SK-N-SH (cell line): ENCODE data around the gene WIPI1. TPM values are rescaled to one million over a fixed set of nuclear protein-coding genes. Genes with fewer than 3 reads are reported as not detected.

Source experiments
- CTCF ChIA-PET: fragments of 300-600, 350-600 bp; formaldehyde crosslinking; extraction: SDS; loops from one replicate; lab custom pipeline; 2021; lab: Yijun Ruan, JAX
- POLR2A ChIA-PET: fragments of 350-600 bp; sonication (Branson Sonifier 250); formaldehyde crosslinking; extraction: SDS; loops from one replicate; lab custom pipeline; 2020; ENCODE audit warnings: antibody characterized with exemption, inconsistent platforms; lab: Yijun Ruan, JAX
- DNase-seq: peaks from one replicate; pipeline ENCODE4 v3.0.0; 2012
- H2AFZ ChIP-seq: fragments of 200-600 bp; sonication (generic); 2 replicates; pipeline ENCODE4 v1.8.1; 2016; ENCODE audit warnings: antibody characterized with exemption, mild to moderate bottlenecking, low read depth
- H3F3A ChIP-seq: fragments of 200-600 bp; sonication (generic); replicated peaks from 2 replicates; pipeline ENCODE3; 2016; ENCODE audit warnings: antibody characterized with exemption, mild to moderate bottlenecking; ENCODE audit not compliant: insufficient read depth
- H3K27ac ChIP-seq, 2 experiments: fragments of 200-500 bp in 1 of 2; fragments of 200-600 bp in 1 of 2; sonication (Bioruptor generic) in 1 of 2; sonication (generic), shearing (Covaris generic) in 1 of 2; 2 replicates each; pipeline versions ENCODE4 v1.5.1 to v1.6.1; 2014 to 2016; ENCODE audit warnings: low read depth in 2 of 2, inconsistent platforms in 1 of 2, low read length in 1 of 2, mild to moderate bottlenecking in 1 of 2, mixed read lengths in 1 of 2
- H3K27me3 ChIP-seq: fragments of 200-600 bp; sonication (generic), shearing (Covaris generic); 2 replicates; pipeline ENCODE4 v1.6.1; 2016; ENCODE audit warnings: mixed run types; ENCODE audit not compliant: insufficient read depth
- H3K36me3 ChIP-seq, 2 experiments: fragments of 200-500 bp in 1 of 2; fragments of 200-600 bp in 1 of 2; sonication (Bioruptor generic) in 1 of 2; sonication (generic) in 1 of 2; replicated peaks in 1 of 2; 2 replicates each; pipeline versions ENCODE3 to v1.5.1; 2014 to 2016; ENCODE audit warnings: low read length in 1 of 2, mild to moderate bottlenecking in 1 of 2; ENCODE audit not compliant: insufficient read depth in 2 of 2, control insufficient read depth in 1 of 2
- H3K4me1 ChIP-seq, 2 experiments: fragments of 200-500 bp in 1 of 2; fragments of 200-600 bp in 1 of 2; sonication (Bioruptor generic) in 1 of 2; sonication (generic), shearing (Covaris generic) in 1 of 2; 2 replicates each; pipeline versions ENCODE4 v1.5.1 to v1.6.1; 2014 to 2016; ENCODE audit warnings: low read depth in 1 of 2, low read length in 1 of 2, mixed run types in 1 of 2; ENCODE audit not compliant: insufficient read depth in 2 of 2, control insufficient read depth in 1 of 2
- H3K4me2 ChIP-seq: fragments of 200-600 bp; sonication (generic), shearing (Covaris generic); 2 replicates; pipeline ENCODE4 v1.6.1; 2017; ENCODE audit warnings: mixed run types
- H3K4me3 ChIP-seq, 2 experiments: fragments of 200-500 bp in 1 of 2; fragments of 200-600 bp in 1 of 2; sonication (Bioruptor generic) in 1 of 2; sonication (generic), shearing (Covaris generic) in 1 of 2; 2 replicates each; pipeline versions ENCODE4 v1.5.1 to v1.8.1; 2014 to 2016; ENCODE audit warnings: low read depth in 2 of 2, inconsistent platforms in 1 of 2, low read length in 1 of 2, mild to moderate bottlenecking in 1 of 2, mixed read lengths in 1 of 2, moderate library complexity in 1 of 2
- H3K79me2 ChIP-seq: fragments of 200-600 bp; sonication (generic); 2 replicates; pipeline ENCODE4 v1.8.1; 2017; ENCODE audit warnings: mild to moderate bottlenecking; ENCODE audit not compliant: insufficient read depth
- H3K9ac ChIP-seq: fragments of 200-600 bp; sonication (generic); 2 replicates; pipeline ENCODE4 v1.6.1; 2017; ENCODE audit warnings: mixed run types
- H3K9me2 ChIP-seq: fragments of 200-600 bp; sonication (generic); 2 replicates; pipeline ENCODE4 v1.6.1; 2017; ENCODE audit warnings: mixed run types
- H3K9me3 ChIP-seq: fragments of 200-600 bp; sonication (generic); 2 replicates; pipeline ENCODE4 v1.6.1; 2017; ENCODE audit warnings: mixed run types, mild to moderate bottlenecking, moderate library complexity
- H4K20me1 ChIP-seq: fragments of 200-600 bp; sonication (generic); 2 replicates; pipeline ENCODE4 v1.6.1; 2017; ENCODE audit warnings: mild to moderate bottlenecking, mixed run types; ENCODE audit not compliant: insufficient read depth
- ELF1 ChIP-seq: IDR thresholded peaks from 2 replicates; pipeline ENCODE4 v1.4.0; 2012
- EP300 ChIP-seq, 2 experiments: IDR thresholded peaks; 2 replicates each; pipeline versions ENCODE4 v1.4.0 to v1.6.1; 2012; ENCODE audit warnings: borderline replicate concordance in 1 of 2, low read depth in 1 of 2, low read length in 1 of 2
- GATA2 ChIP-seq: sonication (generic); formaldehyde crosslinking; IDR thresholded peaks from 2 replicates; pipeline ENCODE4 v1.5.0; 2020; ENCODE audit warnings: mild to moderate bottlenecking, missing genetic modification reagents
- IRF3 ChIP-seq: fragments of 150-350 bp; IDR thresholded peaks from 2 replicates; pipeline ENCODE4 v1.6.1; 2016; ENCODE audit warnings: mild to moderate bottlenecking, low read depth, low read length
- JUND ChIP-seq: IDR thresholded peaks from 2 replicates; pipeline ENCODE4 v1.4.0; 2012
- MAX ChIP-seq: IDR thresholded peaks from 2 replicates; pipeline ENCODE4 v1.4.0; 2012; ENCODE audit warnings: low read depth
- MEF2A ChIP-seq: IDR thresholded peaks from 2 replicates; pipeline ENCODE4 v1.4.0; 2012; ENCODE audit warnings: low read depth, borderline replicate concordance
- MXI1 ChIP-seq: IDR thresholded peaks from 2 replicates; pipeline ENCODE4 v1.6.1; 2012; ENCODE audit warnings: mild to moderate bottlenecking, low read depth, low read length, improper control_type of control experiment
- NFIC ChIP-seq: IDR thresholded peaks from 2 replicates; pipeline ENCODE4 v1.4.0; 2012; ENCODE audit warnings: borderline replicate concordance
- PBX3 ChIP-seq: IDR thresholded peaks from 2 replicates; pipeline ENCODE4; 2012
- RAD21 ChIP-seq: IDR thresholded peaks from 2 replicates; pipeline ENCODE4 v1.6.1; 2012; ENCODE audit warnings: mild to moderate bottlenecking, low read length
- RCOR1 ChIP-seq: fragments of 150-350 bp; IDR thresholded peaks from 2 replicates; pipeline ENCODE4 v1.6.1; 2017; ENCODE audit warnings: antibody characterized with exemption, low read length
- RFX5 ChIP-seq: IDR thresholded peaks from 2 replicates; pipeline ENCODE4 v1.6.1; 2012; ENCODE audit warnings: mild to moderate bottlenecking, improper control_type of control experiment, low read length
- RXRA ChIP-seq: IDR thresholded peaks from 2 replicates; pipeline ENCODE4 v1.4.0; 2012; ENCODE audit warnings: low read depth, mild to moderate bottlenecking, borderline replicate concordance
- SIN3A ChIP-seq: IDR thresholded peaks from 2 replicates; pipeline ENCODE4 v1.6.1; 2012; ENCODE audit warnings: low read depth, mild to moderate bottlenecking, low read length, moderate library complexity, borderline replicate concordance
- SMC3 ChIP-seq: IDR thresholded peaks from 2 replicates; pipeline ENCODE4 v1.6.1; 2012; ENCODE audit warnings: low read depth, low read length, improper control_type of control experiment
- TAF1 ChIP-seq: IDR thresholded peaks from 2 replicates; pipeline ENCODE4 v1.6.1; 2012; ENCODE audit warnings: low read depth, mild to moderate bottlenecking, low read length, moderate library complexity, borderline replicate concordance
- TCF12 ChIP-seq: IDR thresholded peaks from 2 replicates; pipeline ENCODE4 v1.4.0; 2012
- USF1 ChIP-seq: IDR thresholded peaks from 2 replicates; pipeline ENCODE4 v1.4.0; 2012; ENCODE audit warnings: low read depth, borderline replicate concordance
- USF2 ChIP-seq: fragments of 150-350 bp; IDR thresholded peaks from 2 replicates; pipeline ENCODE4 v1.6.1; 2017; ENCODE audit warnings: antibody characterized with exemption, low read length, low read depth, borderline replicate concordance
- WGBS: methylation state at CpG from one replicate; pipeline ENCODE4 v1.1.6; 2017; ENCODE audit warnings: low lambda C conversion rate; 5-methylcytosine and 5-hydroxymethylcytosine counted together
- polyA plus RNA-seq, 3 experiments: library from polyadenylated mRNA; depleted of rRNA; stranded (reverse); fragments of >200 nt; gene quantifications; 2 replicates each; pipeline ENCODE4 v1.2.3, GENCODE V29; 2012

The WIPI1 gene
- polyA plus RNA-seq, 1 of the 3 experiments (the other 2 are of a cell fraction) = 52.7 TPM

GRCh38 chr17:68461122-68461539 lies 3.8 kb upstream of the WIPI1 start:
- no peaks in the 10 kb centered on the region for H3K9me3 ChIP-seq
- H3K4me2 ChIP-seq = no peak overlapping the region
- peaks cover 12% of the 10 kb centered on the region for H3F3A ChIP-seq
- no peak for DNase-seq
- peaks cover under 1% of the 10 kb centered on the region; the same call in 1 of the 2 replicates for H3K79me2 ChIP-seq
- no peak overlapping the region for H3K27ac ChIP-seq
- H3K4me1 ChIP-seq = peaks cover 0 to 21% of the 10 kb centered on the region in 2 experiments; a peak in 2 of 4 replicates
- H3K9ac ChIP-seq = no peak overlapping the region
- no peak overlapping the region; the same call in 1 of the 2 replicates for H2AFZ ChIP-seq
- no peaks in the 10 kb centered on the region for H4K20me1 ChIP-seq
- ChIA-PET POLR2A (no interaction called here), CTCF (interaction anchor here (0.7 to 6.0 kb wide), 8 partner anchors 10 to 304 kb away, joined by 3 to 63 read pairs (median 12); no protein-coding TSS in a partner anchor)
- no peaks in the 10 kb centered on the region for H3K9me2 ChIP-seq
- H3K27me3 ChIP-seq = no peaks in the 10 kb centered on the region
- 87% methylated on average over 1 of the region's 1 CpG for WGBS
- no peak overlapping the region for H3K4me3 ChIP-seq
- TF ChIP-seq RFX5 (no peak), GATA2 (CRISPR knock-in tag) (no peak), RXRA (no peak), RAD21 (no peak), TCF12 (no peak), SMC3 (no peak), RCOR1 (no peak), USF2 (no peak), MEF2A (no peak), ELF1 (no peak), JUND (no peak), NFIC (no peak), PBX3 (no peak), TAF1 (no peak), USF1 (no peak), SIN3A (no peak), EP300 (IDR thresholded peaks at IDR 0.05; ENCODE audit: borderline replicate concordance in 1 of 2, low read depth in 1 of 2, low read length in 1 of 2) (no peak), IRF3 (no peak), MXI1 (no peak), MAX (no peak)
- no peaks in the 10 kb centered on the region for H3K36me3 ChIP-seq
